Hepatocyte (in vitro differentiated cells): ENCODE results near the gene MBOAT2.

Experiments
- CTCF ChIP-seq: fragments of 200-600 bp; sonication (generic); IDR thresholded peaks from 2 replicates; pipeline ENCODE4 v1.5.1; 2016; ENCODE audit warnings: antibody characterized with exemption, mild to moderate bottlenecking; ENCODE audit not compliant: poor library complexity
- EZH2 ChIP-seq: fragments of 200-600 bp; sonication (generic); IDR thresholded peaks from 2 replicates; pipeline ENCODE4 v1.6.1; 2016; ENCODE audit warnings: antibody characterized with exemption, mild to moderate bottlenecking, borderline replicate concordance
- EZH2phosphoT487 ChIP-seq: fragments of 200-600 bp; sonication (generic); IDR thresholded peaks from one replicate; pipeline ENCODE4 v1.6.1; 2018; ENCODE audit warnings: antibody characterized with exemption, mild to moderate bottlenecking, low read depth, moderate library complexity; ENCODE audit not compliant: unreplicated experiment, severe bottlenecking

DNA sequence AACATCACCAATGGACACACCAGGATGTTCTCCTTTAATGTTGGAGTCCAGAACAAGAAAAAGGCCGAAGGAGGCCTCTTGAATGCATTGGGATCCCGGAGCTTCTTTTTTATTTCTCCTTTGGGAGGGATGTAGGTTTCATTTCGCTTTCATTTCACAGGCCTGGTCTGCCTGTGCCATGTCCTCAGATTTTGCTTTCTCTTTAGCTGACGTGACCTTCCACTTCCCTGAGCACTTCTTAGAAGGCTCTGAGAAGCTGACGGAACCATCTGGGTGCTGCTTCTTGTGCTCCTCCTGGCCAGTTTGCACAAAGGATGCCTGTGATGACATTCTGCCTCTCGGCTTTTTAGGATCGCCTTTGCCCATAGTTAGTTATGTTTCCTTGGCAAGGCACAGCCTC, 15.1 kb upstream of the MBOAT2 start:
- TF ChIP-seq CTCF (no peak), EZH2 (no peak), EZH2phosphoT487 (no peak)
